CD4-positive, alpha-beta T cell treated with Interleukin-4 for 1 hour (primary cell): ENCODE results near the gene PPP1CA.

Experiments used
- DNase-seq, 2 donors: peaks; one replicate each; pipeline ENCODE4 v3.0.0-alpha.2; 2020 to 2022

Gene PPP1CA

GRCh38 chr11:67401495-67402191 lies at the start of gene PPP1CA:
TSS of gene PPP1CA (minus strand) at chr11:67401858. CDS start at chr11:67401782, 76 bp downstream.
- peak; percentile 89 to 91 for DNase-seq

GRCh38 chr11:67450796-67451657 lies 49.4 kb upstream of the PPP1CA start:
- no peak for DNase-seq

- DNase-seq, result no peak
These were observed 47.6 kb upstream of the PPP1CA start for GRCh38 chr11:67449116-67449844.

- no peak for DNase-seq
These were observed 46.6 kb upstream of the PPP1CA start for GRCh38 chr11:67448220-67448609.

GRCh38 chr11:67445515-67445914 lies 43.9 kb upstream of the PPP1CA start:
- DNase-seq, result no peak

- no peak for DNase-seq
These were observed 41.1 kb upstream of the PPP1CA start for GRCh38 chr11:67442504-67443404.

- DNase-seq, result peak; percentile 29 to 49
These were observed 40.2 kb upstream of the PPP1CA start for GRCh38 chr11:67441731-67442351.

- no peak for DNase-seq
These were observed 39.5 kb upstream of the PPP1CA start for GRCh38 chr11:67441098-67441563.

- DNase-seq, result no peak
These were observed 38.8 kb upstream of the PPP1CA start for GRCh38 chr11:67440229-67441097.

GRCh38 chr11:67439321-67440228 lies 37.9 kb upstream of the PPP1CA start:
- DNase-seq, result no peak

- peak; percentile 66 to 76 for DNase-seq
These were observed 36.7 kb upstream of the PPP1CA start for GRCh38 chr11:67438158-67438902.

GRCh38 chr11:67437809-67438157 lies 36.1 kb upstream of the PPP1CA start:
- DNase-seq, result no peak

GRCh38 chr11:67437082-67437808 lies 35.6 kb upstream of the PPP1CA start, which contains the start of gene PTPRCAP:
TSS of gene PTPRCAP (minus strand) at chr11:67437682. CDS start at chr11:67437619, 63 bp downstream.
- peak; percentile 73 to 78 for DNase-seq

GRCh38 chr11:67436459-67437081 lies 34.9 kb upstream of the PPP1CA start:
- DNase-seq, result peak; percentile 58 to 65

- no peak for DNase-seq
These were observed 34.2 kb upstream of the PPP1CA start for GRCh38 chr11:67435727-67436458.

GRCh38 chr11:67435031-67435726 lies 33.5 kb upstream of the PPP1CA start:
- no peak for DNase-seq
